ENCODE data around the gene PPP6R2. TPM values are rescaled to one million over a fixed set of nuclear protein-coding genes. Genes with fewer than 3 reads are reported as not detected.
"Not testable (repeated sequence)": the region's sequence is repeated elsewhere in the genome, so short reads cannot be mapped to it uniquely, and the experiment has no call there.

Gene PPP6R2
- polyA plus RNA-seq, 1 experiment, result 26.6 TPM

DNA sequence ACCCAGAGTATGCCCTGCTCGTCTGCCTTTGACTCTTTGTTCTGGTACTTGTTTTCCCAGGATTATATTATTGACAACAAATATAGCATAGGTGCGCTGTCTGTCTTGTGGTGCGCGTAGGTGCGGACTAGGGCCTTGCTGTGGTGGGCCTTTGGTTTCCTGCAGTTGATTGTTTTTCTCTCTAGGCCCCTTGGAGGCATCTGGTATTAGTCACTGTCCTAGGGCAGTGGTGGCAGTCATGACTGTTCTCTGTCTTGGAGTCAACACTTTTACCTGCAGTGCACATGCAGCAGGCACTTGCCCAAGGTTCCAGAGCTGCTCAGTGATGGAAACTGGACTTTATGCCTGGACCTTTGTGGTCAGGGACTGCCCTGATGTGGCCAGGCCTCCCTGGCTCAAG, 18.6 kb downstream of the PPP6R2 start:
- DNase-seq (ENCODE audit: low read depth, low spot score), result no peak
- POLR2A ChIA-PET, result no interaction called here
- H3K27ac ChIP-seq (ENCODE audit: low read depth, low read length), result no peak overlapping the region
- CTCF ChIA-PET, result no interaction called here
- H3K9me3 ChIP-seq (ENCODE audit: control insufficient read depth, insufficient read depth, low read length), result no peaks in the 10 kb centered on the region
- H3K27me3 ChIP-seq (ENCODE audit: control insufficient read depth, insufficient read depth, low read length), result no peaks in the 10 kb centered on the region
- TF ChIP-seq, protein P1, sequence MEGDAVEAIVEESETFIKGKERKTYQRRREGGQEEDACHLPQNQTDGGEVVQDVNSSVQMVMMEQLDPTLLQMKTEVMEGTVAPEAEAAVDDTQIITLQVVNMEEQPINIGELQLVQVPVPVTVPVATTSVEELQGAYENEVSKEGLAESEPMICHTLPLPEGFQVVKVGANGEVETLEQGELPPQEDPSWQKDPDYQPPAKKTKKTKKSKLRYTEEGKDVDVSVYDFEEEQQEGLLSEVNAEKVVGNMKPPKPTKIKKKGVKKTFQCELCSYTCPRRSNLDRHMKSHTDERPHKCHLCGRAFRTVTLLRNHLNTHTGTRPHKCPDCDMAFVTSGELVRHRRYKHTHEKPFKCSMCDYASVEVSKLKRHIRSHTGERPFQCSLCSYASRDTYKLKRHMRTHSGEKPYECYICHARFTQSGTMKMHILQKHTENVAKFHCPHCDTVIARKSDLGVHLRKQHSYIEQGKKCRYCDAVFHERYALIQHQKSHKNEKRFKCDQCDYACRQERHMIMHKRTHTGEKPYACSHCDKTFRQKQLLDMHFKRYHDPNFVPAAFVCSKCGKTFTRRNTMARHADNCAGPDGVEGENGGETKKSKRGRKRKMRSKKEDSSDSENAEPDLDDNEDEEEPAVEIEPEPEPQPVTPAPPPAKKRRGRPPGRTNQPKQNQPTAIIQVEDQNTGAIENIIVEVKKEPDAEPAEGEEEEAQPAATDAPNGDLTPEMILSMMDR (IDR thresholded peaks at IDR 0.05; ENCODE audit: low read depth, low read length), result no peak
- no peak overlapping the region for H3K4me3 ChIP-seq (ENCODE audit: low read depth, low read length)

DNA sequence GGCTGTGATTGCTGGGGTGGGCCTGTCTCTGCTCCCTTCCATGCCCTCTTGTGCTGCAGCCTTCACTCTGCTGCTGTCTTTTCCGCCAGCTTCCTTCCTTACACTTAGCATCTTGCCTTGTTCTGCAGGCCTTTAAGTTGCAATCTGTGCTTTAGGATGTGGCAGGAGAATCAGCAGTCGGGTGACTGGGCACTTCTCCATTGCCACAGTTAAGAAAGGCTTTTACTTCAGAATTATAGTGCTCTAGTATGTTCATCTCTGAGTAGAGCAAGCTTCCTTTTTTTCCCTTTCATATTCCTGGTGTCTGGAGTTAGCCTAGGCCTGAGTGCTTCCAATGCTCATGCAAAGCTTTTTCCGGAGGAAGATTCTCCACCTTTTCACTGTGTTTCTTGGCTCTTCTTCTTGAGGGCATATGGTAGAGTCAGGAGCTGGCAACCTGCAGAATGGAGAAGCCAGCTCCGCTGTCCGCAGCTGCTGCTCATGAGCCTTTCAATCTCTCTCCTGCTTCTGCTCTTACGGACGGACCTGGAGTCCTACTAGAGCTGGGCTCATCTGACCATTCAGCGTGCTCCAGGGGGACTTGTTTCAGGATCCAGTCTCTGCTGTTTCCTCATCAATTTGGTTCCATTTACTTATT, 20.2 kb downstream of the PPP6R2 start:
- Histone ChIP-seq H3K27ac (ENCODE audit: low read depth, low read length) (no peak overlapping the region), H3K4me3 (ENCODE audit: low read depth, low read length) (no peak overlapping the region), H3K9me3 (ENCODE audit: control insufficient read depth, insufficient read depth, low read length) (no peaks in the 10 kb centered on the region), H3K27me3 (ENCODE audit: control insufficient read depth, insufficient read depth, low read length) (no peaks in the 10 kb centered on the region)
- TF ChIP-seq, protein P1 (IDR thresholded peaks at IDR 0.05; ENCODE audit: low read depth, low read length), result no peak
- ChIA-PET POLR2A (no interaction called here), CTCF (no interaction called here)
- DNase-seq (ENCODE audit: low read depth, low spot score), result no peak

DNA sequence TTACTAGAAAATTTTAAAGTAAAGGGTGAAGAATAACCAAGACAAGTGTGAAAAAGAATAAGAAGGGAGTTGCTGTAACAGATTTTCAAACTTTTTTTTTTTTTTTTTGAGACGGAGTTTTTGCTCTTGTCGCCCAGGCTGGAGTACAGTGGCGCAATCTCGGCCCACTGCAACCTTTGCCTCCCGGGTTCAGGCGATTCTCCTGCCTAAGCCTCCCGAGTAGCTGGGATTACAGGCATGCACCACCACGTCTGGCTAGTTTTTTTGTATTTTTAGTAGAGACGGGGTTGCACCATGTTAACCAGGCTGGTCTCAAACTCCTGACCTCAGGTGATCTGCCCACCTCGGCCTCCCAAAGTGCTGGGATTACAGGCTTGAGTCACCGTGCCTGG, 20.7 kb downstream of the PPP6R2 start:
- DNase-seq (ENCODE audit: low read depth, low spot score); H3K4me3 ChIP-seq (ENCODE audit: low read depth, low read length); H3K9me3 ChIP-seq (ENCODE audit: control insufficient read depth, insufficient read depth, low read length); POLR2A ChIA-PET; H3K27me3 ChIP-seq (ENCODE audit: control insufficient read depth, insufficient read depth, low read length); H3K27ac ChIP-seq (ENCODE audit: low read depth, low read length): not testable (repeated sequence)
- CTCF ChIA-PET, result interaction anchor here (0.7 kb wide), 1 partner anchor 162 kb away, joined by 3 read pairs; the partner anchor contains the start of gene SCO2

DNA sequence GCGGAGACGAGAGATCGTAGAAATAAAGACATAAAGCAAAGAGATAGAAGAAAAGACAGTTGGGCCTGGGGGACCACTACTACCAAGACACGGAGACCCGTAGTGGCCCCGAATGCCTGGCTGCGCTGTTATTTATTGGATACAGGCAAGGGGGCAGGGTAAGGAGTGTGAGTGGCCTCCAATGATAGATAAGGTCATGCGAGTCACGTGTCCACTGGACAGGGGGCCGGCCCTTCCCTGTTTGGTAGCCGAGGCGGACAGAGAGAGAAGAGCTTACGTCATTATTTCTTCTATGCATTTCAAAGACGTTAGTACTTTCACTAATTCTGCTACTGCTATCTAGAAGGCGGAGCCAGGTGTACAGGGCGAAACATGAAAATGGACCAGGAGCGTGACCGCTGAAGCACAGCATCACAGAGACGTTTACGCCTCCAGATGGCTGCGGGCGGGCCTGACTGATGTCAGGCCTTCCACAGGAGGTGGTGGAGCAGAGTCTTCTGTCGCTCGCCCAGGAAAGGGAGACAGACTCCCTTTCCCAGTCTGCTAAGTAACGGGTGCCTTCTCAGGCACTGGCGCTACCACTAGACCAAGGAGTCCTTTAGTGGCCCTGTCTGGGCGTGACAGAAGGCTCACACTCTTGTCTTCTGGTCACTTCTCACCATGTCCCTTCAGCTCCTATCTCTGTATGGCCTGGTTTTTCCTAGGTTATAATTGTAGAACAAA, 24.8 kb downstream of the PPP6R2 start:
- TF ChIP-seq, protein P1 (IDR thresholded peaks at IDR 0.05; ENCODE audit: low read depth, low read length), result no peak
- no peak for DNase-seq (ENCODE audit: low read depth, low spot score)
- H3K4me3 ChIP-seq (ENCODE audit: low read depth, low read length), result no peak overlapping the region
- no peak overlapping the region for H3K27ac ChIP-seq (ENCODE audit: low read depth, low read length)
- ChIA-PET POLR2A (no interaction called here), CTCF (interaction anchor here (0.5 to 1.3 kb wide), 3 partner anchors 13 to 116 kb away, joined by 3 read pairs; no protein-coding TSS in a partner anchor)
- no peaks in the 10 kb centered on the region for H3K9me3 ChIP-seq (ENCODE audit: control insufficient read depth, insufficient read depth, low read length)
- H3K27me3 ChIP-seq (ENCODE audit: control insufficient read depth, insufficient read depth, low read length), result no peaks in the 10 kb centered on the region

DNA sequence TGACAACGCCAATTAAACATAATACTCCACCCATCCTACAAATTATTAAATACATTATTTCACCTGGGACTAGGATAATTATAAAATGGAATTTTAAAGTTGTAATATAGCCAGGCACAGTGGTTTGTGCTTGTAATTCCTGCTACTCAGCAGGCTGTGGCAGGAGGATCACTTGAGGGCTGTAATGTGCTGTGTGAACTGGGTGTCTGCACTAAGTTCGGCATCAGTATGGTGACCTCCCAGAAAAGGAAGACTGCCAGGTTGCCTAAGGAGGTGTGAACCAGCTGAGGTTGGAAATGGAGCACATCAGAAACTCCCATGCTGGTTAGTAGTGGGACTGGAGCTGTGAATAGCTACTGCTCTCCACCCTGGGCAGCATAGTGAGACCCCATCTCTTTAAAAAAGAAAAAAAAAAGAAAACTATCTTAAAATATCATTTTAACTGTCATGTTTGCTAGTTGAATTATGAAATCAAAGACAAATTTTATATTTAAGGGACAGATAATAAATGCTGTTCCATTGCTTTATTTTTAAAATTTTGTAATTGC, 28.0 kb downstream of the PPP6R2 start:
- Histone ChIP-seq H3K9me3 (ENCODE audit: control insufficient read depth, insufficient read depth, low read length) (no peaks in the 10 kb centered on the region), H3K4me3 (ENCODE audit: low read depth, low read length) (no peak overlapping the region), H3K27me3 (ENCODE audit: control insufficient read depth, insufficient read depth, low read length) (no peaks in the 10 kb centered on the region), H3K27ac (ENCODE audit: low read depth, low read length) (no peak overlapping the region)
- TF ChIP-seq, protein P1 (IDR thresholded peaks at IDR 0.05; ENCODE audit: low read depth, low read length), result no peak
- CTCF ChIA-PET, result no interaction called here
- DNase-seq (ENCODE audit: low read depth, low spot score), result no peak
- POLR2A ChIA-PET, result no interaction called here

All from AG04450 (cell line).